Duodenal mucosa (tissue), 2 donors: ENCODE results near the gene CCNB1.
A peak's percentile ranks its signal among the peaks of the same experiment; 100 is the strongest.
"Not testable (repeated sequence)": the region's sequence is repeated elsewhere in the genome, so short reads cannot be mapped to it uniquely, and the experiment has no call there.

Experiments
- H3K27ac ChIP-seq: one replicate; pipeline ENCODE4 v1.7.0; 2013; ENCODE audit warnings: low read depth, low read length
- H3K27me3 ChIP-seq, 2 donors: one replicate each; pipeline ENCODE4 v1.7.0; 2013; ENCODE audit warnings: low read length in 2 of 2, control low read depth in 1 of 2; ENCODE audit not compliant: insufficient read depth in 2 of 2, control insufficient read depth in 1 of 2
- H3K36me3 ChIP-seq, 2 donors: one replicate each; pipeline ENCODE4 v1.7.0; 2013; ENCODE audit warnings: low read length in 2 of 2, control low read depth in 1 of 2; ENCODE audit not compliant: insufficient read depth in 2 of 2, control insufficient read depth in 1 of 2
- H3K4me1 ChIP-seq, 2 donors: one replicate each; pipeline ENCODE4 v1.7.0; 2013; ENCODE audit warnings: low read length in 2 of 2, control low read depth in 1 of 2; ENCODE audit not compliant: insufficient read depth in 2 of 2, control insufficient read depth in 1 of 2
- H3K4me3 ChIP-seq, 2 donors: one replicate each; pipeline ENCODE4 v1.7.0; 2013; ENCODE audit warnings: low read length in 2 of 2, low read depth in 1 of 2
- H3K9ac ChIP-seq, 2 donors: one replicate each; pipeline ENCODE4 v1.7.0; 2013; ENCODE audit warnings: low read length in 2 of 2, low read depth in 1 of 2
- H3K9me3 ChIP-seq, 2 donors: one replicate each; pipeline ENCODE4 v1.7.0; 2013; ENCODE audit warnings: low read length in 2 of 2, control low read depth in 1 of 2; ENCODE audit not compliant: control insufficient read depth in 1 of 2

The CCNB1 gene

GRCh38 chr5:69170969-69171368, 4.0 kb downstream of the CCNB1 start:
- no peak overlapping the region for H3K27ac ChIP-seq
- H3K27me3 ChIP-seq, result no peaks in the 10 kb centered on the region
- H3K36me3 ChIP-seq, result peaks cover 6 to 26% of the 10 kb centered on the region in 2 donors
- no peaks in the 10 kb centered on the region for H3K9me3 ChIP-seq
- H3K4me1 ChIP-seq, result peaks cover 16 to 18% of the 10 kb centered on the region in 2 donors
- H3K9ac ChIP-seq, result no peak overlapping the region
- H3K4me3 ChIP-seq, result no peak overlapping the region

GRCh38 chr5:69181659-69182293, 14.8 kb downstream of the CCNB1 start:
- H3K4me1 ChIP-seq, H3K36me3 ChIP-seq, H3K9me3 ChIP-seq, H3K9ac ChIP-seq, H3K27ac ChIP-seq, H3K27me3 ChIP-seq, H3K4me3 ChIP-seq: not testable (repeated sequence)

- H3K36me3 ChIP-seq, result no peaks in the 10 kb centered on the region
- no peak overlapping the region for H3K4me3 ChIP-seq
- no peaks in the 10 kb centered on the region for H3K27me3 ChIP-seq
- no peaks in the 10 kb centered on the region for H3K9me3 ChIP-seq
- H3K27ac ChIP-seq, result no peak overlapping the region
- H3K4me1 ChIP-seq, result peaks cover 0 to 6% of the 10 kb centered on the region in 2 donors
- no peak overlapping the region for H3K9ac ChIP-seq
Measured at GRCh38 chr5:69184621-69185020, 17.7 kb downstream of the CCNB1 start.

- Histone ChIP-seq H3K9ac (no peak overlapping the region), H3K4me1 (peaks cover 4 to 13% of the 10 kb centered on the region in 2 donors), H3K4me3 (no peak overlapping the region), H3K27ac (no peak overlapping the region), H3K27me3 (no peaks in the 10 kb centered on the region), H3K9me3 (no peaks in the 10 kb centered on the region), H3K36me3 (no peaks in the 10 kb centered on the region)
Measured at GRCh38 chr5:69187342-69187741, 20.4 kb downstream of the CCNB1 start.

- Histone ChIP-seq H3K27me3 (no peaks in the 10 kb centered on the region), H3K27ac (peak overlapping the region; percentile 61), H3K36me3 (no peaks in the 10 kb centered on the region), H3K4me3 (peak overlapping the region; percentile 94 to 99), H3K9me3 (no peaks in the 10 kb centered on the region), H3K4me1 (peaks cover 4 to 13% of the 10 kb centered on the region in 2 donors), H3K9ac (peak overlapping the region; percentile 74 to 85)
Measured at GRCh38 chr5:69188811-69189161, 21.8 kb downstream of the CCNB1 start.

- Histone ChIP-seq H3K27me3 (no peaks in the 10 kb centered on the region), H3K36me3 (no peaks in the 10 kb centered on the region), H3K9ac (peak within 1 kb of the TSS; percentile 74 to 85), H3K9me3 (no peaks in the 10 kb centered on the region), H3K4me1 (peaks cover 4 to 13% of the 10 kb centered on the region in 2 donors), H3K4me3 (peak within 1 kb of the TSS; percentile 94 to 99), H3K27ac (peak within 1 kb of the TSS; percentile 61)
Measured at GRCh38 chr5:69189162-69190086, 22.5 kb downstream of the CCNB1 start, which contains the start of gene CENPH. CENPH (plus strand) TSS chr5:69189583; CDS start chr5:69189635, 52 bp downstream.

GRCh38 chr5:69202497-69202896, 35.5 kb downstream of the CCNB1 start:
- no peaks in the 10 kb centered on the region for H3K27me3 ChIP-seq
- H3K27ac ChIP-seq, result no peak overlapping the region
- no peak overlapping the region for H3K4me3 ChIP-seq
- H3K9ac ChIP-seq, result no peak overlapping the region
- H3K4me1 ChIP-seq, result no peaks in the 10 kb centered on the region
- no peaks in the 10 kb centered on the region for H3K9me3 ChIP-seq
- no peaks in the 10 kb centered on the region for H3K36me3 ChIP-seq

- H3K27ac ChIP-seq, result no peak overlapping the region
- no peaks in the 10 kb centered on the region for H3K4me1 ChIP-seq
- no peaks in the 10 kb centered on the region for H3K9me3 ChIP-seq
- no peaks in the 10 kb centered on the region for H3K27me3 ChIP-seq
- H3K4me3 ChIP-seq, result no peak overlapping the region
- H3K36me3 ChIP-seq, result no peaks in the 10 kb centered on the region
- H3K9ac ChIP-seq, result no peak overlapping the region
Measured at GRCh38 chr5:69206528-69207190, 39.7 kb downstream of the CCNB1 start.

GRCh38 chr5:69209602-69210001, 42.7 kb downstream of the CCNB1 start:
- no peaks in the 10 kb centered on the region for H3K9me3 ChIP-seq
- H3K4me1 ChIP-seq, result no peaks in the 10 kb centered on the region
- H3K27ac ChIP-seq, result no peak overlapping the region
- no peaks in the 10 kb centered on the region for H3K27me3 ChIP-seq
- no peaks in the 10 kb centered on the region for H3K36me3 ChIP-seq
- no peak overlapping the region for H3K9ac ChIP-seq
- no peak overlapping the region for H3K4me3 ChIP-seq

GRCh38 chr5:69211200-69211599, 44.2 kb downstream of the CCNB1 start:
- Histone ChIP-seq H3K27me3 (no peaks in the 10 kb centered on the region), H3K4me3 (no peak overlapping the region), H3K9me3 (no peaks in the 10 kb centered on the region), H3K4me1 (no peaks in the 10 kb centered on the region), H3K36me3 (no peaks in the 10 kb centered on the region), H3K9ac (no peak overlapping the region), H3K27ac (no peak overlapping the region)
